GM23338 (cell line): ENCODE measurements around the gene DTNA. TPM values are rescaled to one million over a fixed set of nuclear protein-coding genes. Genes with fewer than 3 reads are reported as not detected.

ENCODE experiments used
- ATAC-seq: fragments of 200-7000 bp; cut with Tn5 transposase; 3 replicates; pipeline ENCODE4 v1.9.1; 2020
- DNase-seq: peaks from one replicate; pipeline ENCODE4 v3.0.0-alpha.2; 2015; ENCODE audit warnings: low spot score
- H2AFZ ChIP-seq: fragments of 200-600 bp; sonication (generic); 2 replicates; pipeline ENCODE4 v1.8.0; 2016; ENCODE audit warnings: antibody characterized with exemption, mild to moderate bottlenecking, moderate library complexity
- H3F3A ChIP-seq: fragments of 200-600 bp; sonication (generic); replicated peaks from 2 replicates; pipeline ENCODE4 v1.8.0; 2017; ENCODE audit warnings: antibody characterized with exemption, mixed run types, low read depth
- H3K27ac ChIP-seq: fragments of 200-600 bp; sonication (generic); 2 replicates; pipeline ENCODE4 v1.6.1; 2016; ENCODE audit warnings: low read depth
- H3K27me3 ChIP-seq: fragments of 200-600 bp; sonication (generic); 2 replicates; pipeline ENCODE4 v1.8.0; 2016; ENCODE audit warnings: mild to moderate bottlenecking, mixed run types, moderate library complexity; ENCODE audit not compliant: insufficient read depth
- H3K36me3 ChIP-seq: fragments of 200-600 bp; sonication (generic); 2 replicates; pipeline ENCODE4 v1.8.0; 2016; ENCODE audit warnings: mild to moderate bottlenecking; ENCODE audit not compliant: insufficient read depth
- H3K4me1 ChIP-seq: fragments of 200-600 bp; sonication (generic); 2 replicates; pipeline ENCODE4 v1.8.0; 2016; ENCODE audit warnings: mild to moderate bottlenecking, moderate library complexity; ENCODE audit not compliant: insufficient read depth
- H3K4me2 ChIP-seq: fragments of 200-600 bp; sonication (generic); 2 replicates; pipeline ENCODE4 v1.7.1; 2017; ENCODE audit warnings: mixed run types
- H3K4me3 ChIP-seq: fragments of 200-600 bp; sonication (generic); 2 replicates; pipeline ENCODE4 v1.6.1; 2016; ENCODE audit warnings: mixed run types
- H3K79me2 ChIP-seq: fragments of 200-600 bp; sonication (generic); replicated peaks from 2 replicates; pipeline ENCODE4 v1.8.0; 2017; ENCODE audit warnings: mild to moderate bottlenecking; ENCODE audit not compliant: insufficient read depth
- H3K9me2 ChIP-seq: fragments of 200-600 bp; sonication (generic); 2 replicates; pipeline ENCODE4 v1.8.0; 2017; ENCODE audit not compliant: insufficient read depth
- H4K20me1 ChIP-seq: fragments of 200-600 bp; sonication (generic); replicated peaks from 2 replicates; pipeline ENCODE4 v1.8.0; 2017; ENCODE audit warnings: mild to moderate bottlenecking; ENCODE audit not compliant: insufficient read depth
- H3K27ac Mint-ChIP-seq: 2 replicates; pipeline ENCODE4 v1.8.0; 2020; ENCODE audit warnings: inconsistent platforms, mild to moderate bottlenecking, moderate library complexity, mixed read lengths
- H3K27me3 Mint-ChIP-seq: 3 replicates; pipeline ENCODE4 v1.8.0; 2022; ENCODE audit warnings: low read depth, mild to moderate bottlenecking, moderate library complexity, mixed read lengths, inconsistent platforms; ENCODE audit not compliant: insufficient read depth, poor library complexity
- H3K36me3 Mint-ChIP-seq: 3 replicates; pipeline ENCODE4 v1.8.0; 2021; ENCODE audit warnings: low read depth, mild to moderate bottlenecking, inconsistent platforms, moderate library complexity, mixed read lengths
- H3K4me1 Mint-ChIP-seq: 3 replicates; pipeline ENCODE4 v1.8.0; 2020; ENCODE audit warnings: mild to moderate bottlenecking, inconsistent platforms, mixed read lengths
- H3K4me3 Mint-ChIP-seq: 3 replicates; pipeline ENCODE4 v1.8.0; 2021; ENCODE audit warnings: moderate library complexity, mild to moderate bottlenecking, inconsistent platforms, mixed read lengths
- H3K9me3 Mint-ChIP-seq: 3 replicates; pipeline ENCODE4 v1.8.0; 2020; ENCODE audit warnings: moderate library complexity, mild to moderate bottlenecking, inconsistent platforms, mixed read lengths
- CREB1 ChIP-seq: fragments of 250-450 bp; sonication (Bioruptor Pico); IDR thresholded peaks from 2 replicates; pipeline ENCODE4 v1.5.0; 2020; ENCODE audit warnings: low read depth, mild to moderate bottlenecking, moderate library complexity
- EZH2 ChIP-seq: fragments of 200-600 bp; sonication (generic); IDR thresholded peaks from one replicate; pipeline ENCODE4 v1.8.0; 2017; ENCODE audit warnings: antibody characterized with exemption, mild to moderate bottlenecking, low read depth; ENCODE audit not compliant: unreplicated experiment
- EZH2phosphoT487 ChIP-seq: fragments of 200-600 bp; sonication (generic); IDR thresholded peaks from one replicate; pipeline ENCODE4 v1.8.1; 2018; ENCODE audit warnings: antibody characterized with exemption; ENCODE audit not compliant: unreplicated experiment
- JUNB ChIP-seq: IDR thresholded peaks from one replicate; pipeline ENCODE4 v1.6.1; 2016; ENCODE audit warnings: antibody characterized with exemption; ENCODE audit not compliant: unreplicated experiment
- NANOG ChIP-seq: IDR thresholded peaks from 2 replicates; pipeline ENCODE4 v1.6.1; 2016; ENCODE audit warnings: antibody characterized with exemption, borderline replicate concordance
- POLR2AphosphoS5 ChIP-seq: IDR thresholded peaks from 2 replicates; pipeline ENCODE4 v1.6.1; 2016; ENCODE audit warnings: antibody characterized with exemption, low read depth
- STAT1 ChIP-seq: IDR thresholded peaks from one replicate; pipeline ENCODE4 v1.6.1; 2016; ENCODE audit warnings: antibody characterized with exemption; ENCODE audit not compliant: unreplicated experiment
- ZNF114 ChIP-seq: fragments of 250-450 bp; sonication (Bioruptor Pico); IDR thresholded peaks from 2 replicates; pipeline ENCODE4 v1.5.0; 2020; ENCODE audit warnings: mild to moderate bottlenecking, moderate library complexity
- ZNF331 ChIP-seq: fragments of 250-450 bp; sonication (Bioruptor Pico); IDR thresholded peaks from 2 replicates; pipeline ENCODE4 v1.5.0; 2020; ENCODE audit warnings: low read depth, mild to moderate bottlenecking, moderate library complexity
- polyA plus RNA-seq: library from polyadenylated mRNA; unstranded; fragments of >200 nt; fragmentation: Nextera tagmentation; extraction: Ambion mirVana; gene quantifications from 2 replicates; pipeline ENCODE4 v1.2.1, GENCODE V29; 2016
- total RNA-seq: library from RNA; depleted of rRNA; stranded (reverse); fragments of >200 nt; shearing (Covaris generic); gene quantifications from 2 replicates; pipeline ENCODE4 v1.2.3, GENCODE V29; 2014
- TF ChIP-seq, protein P1 (sequence below): fragments of 250-450 bp; sonication (Bioruptor Pico); IDR thresholded peaks from 2 replicates; pipeline ENCODE4 v1.5.0; 2020; ENCODE audit warnings: mild to moderate bottlenecking, moderate library complexity
- TF ChIP-seq, protein P2 (sequence below): IDR thresholded peaks from 2 replicates; pipeline ENCODE4 v1.6.1; 2016; ENCODE audit warnings: antibody characterized with exemption
- TF ChIP-seq, protein P3 (sequence below), 2 experiments: fragments of 200-600 bp in 1 of 2; sonication (generic) in 1 of 2; conservative IDR thresholded peaks; 2 replicates each; pipeline versions ENCODE4 v1.5.1 to v1.6.1; 2016 to 2017; ENCODE audit warnings: antibody characterized with exemption in 2 of 2, low read depth in 2 of 2, mild to moderate bottlenecking in 2 of 2, moderate library complexity in 1 of 2

DTNA gene
- total and polyA plus RNA-seq, 2 experiments from 2014 or later = 11.5 to 25.1 TPM

GRCh38 chr18:34740724-34741123 is 30.6 kb downstream of the DTNA start (continued):
- TF ChIP-seq, protein P1, sequence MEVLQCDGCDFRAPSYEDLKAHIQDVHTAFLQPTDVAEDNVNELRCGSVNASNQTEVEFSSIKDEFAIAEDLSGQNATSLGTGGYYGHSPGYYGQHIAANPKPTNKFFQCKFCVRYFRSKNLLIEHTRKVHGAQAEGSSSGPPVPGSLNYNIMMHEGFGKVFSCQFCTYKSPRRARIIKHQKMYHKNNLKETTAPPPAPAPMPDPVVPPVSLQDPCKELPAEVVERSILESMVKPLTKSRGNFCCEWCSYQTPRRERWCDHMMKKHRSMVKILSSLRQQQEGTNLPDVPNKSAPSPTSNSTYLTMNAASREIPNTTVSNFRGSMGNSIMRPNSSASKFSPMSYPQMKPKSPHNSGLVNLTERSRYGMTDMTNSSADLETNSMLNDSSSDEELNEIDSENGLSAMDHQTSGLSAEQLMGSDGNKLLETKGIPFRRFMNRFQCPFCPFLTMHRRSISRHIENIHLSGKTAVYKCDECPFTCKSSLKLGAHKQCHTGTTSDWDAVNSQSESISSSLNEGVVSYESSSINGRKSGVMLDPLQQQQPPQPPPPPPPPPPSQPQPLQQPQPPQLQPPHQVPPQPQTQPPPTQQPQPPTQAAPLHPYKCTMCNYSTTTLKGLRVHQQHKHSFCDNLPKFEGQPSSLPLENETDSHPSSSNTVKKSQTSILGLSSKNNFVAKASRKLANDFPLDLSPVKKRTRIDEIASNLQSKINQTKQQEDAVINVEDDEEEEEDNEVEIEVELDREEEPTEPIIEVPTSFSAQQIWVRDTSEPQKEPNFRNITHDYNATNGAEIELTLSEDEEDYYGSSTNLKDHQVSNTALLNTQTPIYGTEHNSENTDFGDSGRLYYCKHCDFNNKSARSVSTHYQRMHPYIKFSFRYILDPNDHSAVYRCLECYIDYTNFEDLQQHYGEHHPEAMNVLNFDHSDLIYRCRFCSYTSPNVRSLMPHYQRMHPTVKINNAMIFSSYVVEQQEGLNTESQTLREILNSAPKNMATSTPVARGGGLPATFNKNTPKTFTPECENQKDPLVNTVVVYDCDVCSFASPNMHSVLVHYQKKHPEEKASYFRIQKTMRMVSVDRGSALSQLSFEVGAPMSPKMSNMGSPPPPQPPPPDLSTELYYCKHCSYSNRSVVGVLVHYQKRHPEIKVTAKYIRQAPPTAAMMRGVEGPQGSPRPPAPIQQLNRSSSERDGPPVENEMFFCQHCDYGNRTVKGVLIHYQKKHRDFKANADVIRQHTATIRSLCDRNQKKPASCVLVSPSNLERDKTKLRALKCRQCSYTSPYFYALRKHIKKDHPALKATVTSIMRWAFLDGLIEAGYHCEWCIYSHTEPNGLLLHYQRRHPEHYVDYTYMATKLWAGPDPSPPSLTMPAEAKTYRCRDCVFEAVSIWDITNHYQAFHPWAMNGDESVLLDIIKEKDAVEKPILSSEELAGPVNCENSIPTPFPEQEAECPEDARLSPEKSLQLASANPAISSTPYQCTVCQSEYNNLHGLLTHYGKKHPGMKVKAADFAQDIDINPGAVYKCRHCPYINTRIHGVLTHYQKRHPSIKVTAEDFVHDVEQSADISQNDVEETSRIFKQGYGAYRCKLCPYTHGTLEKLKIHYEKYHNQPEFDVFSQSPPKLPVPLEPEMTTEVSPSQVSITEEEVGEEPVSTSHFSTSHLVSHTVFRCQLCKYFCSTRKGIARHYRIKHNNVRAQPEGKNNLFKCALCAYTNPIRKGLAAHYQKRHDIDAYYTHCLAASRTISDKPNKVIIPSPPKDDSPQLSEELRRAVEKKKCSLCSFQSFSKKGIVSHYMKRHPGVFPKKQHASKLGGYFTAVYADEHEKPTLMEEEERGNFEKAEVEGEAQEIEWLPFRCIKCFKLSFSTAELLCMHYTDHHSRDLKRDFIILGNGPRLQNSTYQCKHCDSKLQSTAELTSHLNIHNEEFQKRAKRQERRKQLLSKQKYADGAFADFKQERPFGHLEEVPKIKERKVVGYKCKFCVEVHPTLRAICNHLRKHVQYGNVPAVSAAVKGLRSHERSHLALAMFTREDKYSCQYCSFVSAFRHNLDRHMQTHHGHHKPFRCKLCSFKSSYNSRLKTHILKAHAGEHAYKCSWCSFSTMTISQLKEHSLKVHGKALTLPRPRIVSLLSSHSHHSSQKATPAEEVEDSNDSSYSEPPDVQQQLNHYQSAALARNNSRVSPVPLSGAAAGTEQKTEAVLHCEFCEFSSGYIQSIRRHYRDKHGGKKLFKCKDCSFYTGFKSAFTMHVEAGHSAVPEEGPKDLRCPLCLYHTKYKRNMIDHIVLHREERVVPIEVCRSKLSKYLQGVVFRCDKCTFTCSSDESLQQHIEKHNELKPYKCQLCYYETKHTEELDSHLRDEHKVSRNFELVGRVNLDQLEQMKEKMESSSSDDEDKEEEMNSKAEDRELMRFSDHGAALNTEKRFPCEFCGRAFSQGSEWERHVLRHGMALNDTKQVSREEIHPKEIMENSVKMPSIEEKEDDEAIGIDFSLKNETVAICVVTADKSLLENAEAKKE (CRISPR knock-in tag) = no peak

- Histone ChIP-seq H3K79me2 (no peaks in the 10 kb centered on the region), H3K27me3 (no peaks in the 10 kb centered on the region), H3K36me3 (no peaks in the 10 kb centered on the region), H2AFZ (no peak overlapping the region), H3K4me1 (no peaks in the 10 kb centered on the region), H3K9me2 (no peaks in the 10 kb centered on the region), H3F3A (no peaks in the 10 kb centered on the region), H3K4me2 (no peak overlapping the region), H3K4me3 (no peak overlapping the region), H3K27ac (no peak overlapping the region), H4K20me1 (no peaks in the 10 kb centered on the region)
- TF ChIP-seq ZNF331 = no peak
- TF ChIP-seq JUNB = no peak
- TF ChIP-seq EZH2phosphoT487 = no peak
- no peak for TF ChIP-seq STAT1
- ATAC-seq = no peak
- H3K27me3 Mint-ChIP-seq = peaks cover 1% of the 10 kb centered on the region
- H3K9me3 Mint-ChIP-seq = no peaks in the 10 kb centered on the region
- no peak for DNase-seq
- H3K27ac Mint-ChIP-seq = no peak overlapping the region
- no peak overlapping the region for H3K4me3 Mint-ChIP-seq
- peaks cover 6% of the 10 kb centered on the region for H3K4me1 Mint-ChIP-seq
- no peaks in the 10 kb centered on the region for H3K36me3 Mint-ChIP-seq
Observed at GRCh38 chr18:34741401-34741800, 31.3 kb downstream of the DTNA start.

DNA sequence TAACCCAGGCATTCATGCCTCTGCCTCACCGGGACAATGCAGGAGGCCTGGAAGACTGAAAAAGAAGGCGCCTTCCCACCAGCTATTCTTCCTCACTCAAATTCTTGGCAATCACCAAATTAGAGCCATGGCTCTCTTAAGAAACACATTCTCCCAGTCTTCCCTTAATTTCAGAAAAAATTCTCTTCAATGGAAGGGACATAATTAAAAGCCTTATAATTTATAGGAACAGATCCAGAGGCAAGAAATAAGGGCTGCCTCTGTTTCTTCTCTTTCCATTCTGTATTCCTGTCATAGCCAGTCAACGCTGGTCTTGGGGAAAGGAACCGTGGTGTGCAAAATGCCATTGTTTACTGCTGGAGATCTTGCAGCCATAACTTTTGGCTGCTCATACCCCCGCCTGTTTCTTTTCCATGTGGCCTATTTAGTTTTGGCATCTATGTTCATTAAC is 32.8 kb downstream of the DTNA start:
- Histone ChIP-seq H3K9me2 (no peaks in the 10 kb centered on the region), H3K4me1 (no peaks in the 10 kb centered on the region), H3F3A (no peaks in the 10 kb centered on the region), H4K20me1 (no peaks in the 10 kb centered on the region), H3K36me3 (no peaks in the 10 kb centered on the region), H2AFZ (no peak overlapping the region), H3K4me2 (no peak overlapping the region), H3K79me2 (no peaks in the 10 kb centered on the region), H3K4me3 (no peak overlapping the region), H3K27me3 (no peaks in the 10 kb centered on the region), H3K27ac (no peak overlapping the region)
- no peak overlapping the region for H3K4me3 Mint-ChIP-seq
- no peak overlapping the region for H3K27ac Mint-ChIP-seq
- peaks cover 6% of the 10 kb centered on the region for H3K4me1 Mint-ChIP-seq
- no peaks in the 10 kb centered on the region for H3K36me3 Mint-ChIP-seq
- no peak for DNase-seq
- no peaks in the 10 kb centered on the region for H3K9me3 Mint-ChIP-seq
- H3K27me3 Mint-ChIP-seq = peaks cover 1% of the 10 kb centered on the region
- no peak for ATAC-seq
- TF ChIP-seq JUNB (no peak), CREB1 (CRISPR knock-in tag) (no peak), EZH2phosphoT487 (no peak), ZNF114 (CRISPR knock-in tag) (no peak), POLR2AphosphoS5 (no peak), NANOG (no peak), EZH2 (no peak), ZNF331 (no peak)
- TF ChIP-seq, protein P2, sequence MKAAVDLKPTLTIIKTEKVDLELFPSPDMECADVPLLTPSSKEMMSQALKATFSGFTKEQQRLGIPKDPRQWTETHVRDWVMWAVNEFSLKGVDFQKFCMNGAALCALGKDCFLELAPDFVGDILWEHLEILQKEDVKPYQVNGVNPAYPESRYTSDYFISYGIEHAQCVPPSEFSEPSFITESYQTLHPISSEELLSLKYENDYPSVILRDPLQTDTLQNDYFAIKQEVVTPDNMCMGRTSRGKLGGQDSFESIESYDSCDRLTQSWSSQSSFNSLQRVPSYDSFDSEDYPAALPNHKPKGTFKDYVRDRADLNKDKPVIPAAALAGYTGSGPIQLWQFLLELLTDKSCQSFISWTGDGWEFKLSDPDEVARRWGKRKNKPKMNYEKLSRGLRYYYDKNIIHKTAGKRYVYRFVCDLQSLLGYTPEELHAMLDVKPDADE = no peak
- TF ChIP-seq, protein P3, sequence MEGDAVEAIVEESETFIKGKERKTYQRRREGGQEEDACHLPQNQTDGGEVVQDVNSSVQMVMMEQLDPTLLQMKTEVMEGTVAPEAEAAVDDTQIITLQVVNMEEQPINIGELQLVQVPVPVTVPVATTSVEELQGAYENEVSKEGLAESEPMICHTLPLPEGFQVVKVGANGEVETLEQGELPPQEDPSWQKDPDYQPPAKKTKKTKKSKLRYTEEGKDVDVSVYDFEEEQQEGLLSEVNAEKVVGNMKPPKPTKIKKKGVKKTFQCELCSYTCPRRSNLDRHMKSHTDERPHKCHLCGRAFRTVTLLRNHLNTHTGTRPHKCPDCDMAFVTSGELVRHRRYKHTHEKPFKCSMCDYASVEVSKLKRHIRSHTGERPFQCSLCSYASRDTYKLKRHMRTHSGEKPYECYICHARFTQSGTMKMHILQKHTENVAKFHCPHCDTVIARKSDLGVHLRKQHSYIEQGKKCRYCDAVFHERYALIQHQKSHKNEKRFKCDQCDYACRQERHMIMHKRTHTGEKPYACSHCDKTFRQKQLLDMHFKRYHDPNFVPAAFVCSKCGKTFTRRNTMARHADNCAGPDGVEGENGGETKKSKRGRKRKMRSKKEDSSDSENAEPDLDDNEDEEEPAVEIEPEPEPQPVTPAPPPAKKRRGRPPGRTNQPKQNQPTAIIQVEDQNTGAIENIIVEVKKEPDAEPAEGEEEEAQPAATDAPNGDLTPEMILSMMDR (conservative IDR thresholded peaks at IDR 0.05; ENCODE audit: low read depth in 2 of 2) = no peak
